ENCODE data around the gene METTL3. TPM values are rescaled to one million over a fixed set of nuclear protein-coding genes. Genes with fewer than 3 reads are reported as not detected.

Gene METTL3
- total and polyA plus RNA-seq, 2 of the 13 experiments (the other 11 are each of a cell fraction or from before 2014, with no cell fraction given): 123 to 130 TPM

GRCh38 chr14:21514341-21514740, 3.2 kb upstream of the METTL3 start (continued):
- TF ChIP-seq FUBP1 (CRISPR knock-in tag; IDR thresholded peaks at IDR 0.05; ENCODE audit: borderline replicate concordance): no peak
- TF ChIP-seq ZNF616 (CRISPR knock-in tag; IDR thresholded peaks at IDR 0.05; ENCODE audit: low read depth): no peak
- TF ChIP-seq PAXIP1 (CRISPR knock-in tag; conservative IDR thresholded peaks at IDR 0.05): peak; percentile 69
- TF ChIP-seq, protein P1, sequence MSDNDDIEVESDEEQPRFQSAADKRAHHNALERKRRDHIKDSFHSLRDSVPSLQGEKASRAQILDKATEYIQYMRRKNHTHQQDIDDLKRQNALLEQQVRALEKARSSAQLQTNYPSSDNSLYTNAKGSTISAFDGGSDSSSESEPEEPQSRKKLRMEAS (IDR thresholded peaks at IDR 0.05): no peak
- TF ChIP-seq ZNF350 (CRISPR knock-in tag; IDR thresholded peaks at IDR 0.05; ENCODE audit: borderline replicate concordance, low read depth): no peak
- no peak for TF ChIP-seq ZSCAN9 (CRISPR knock-in tag; IDR thresholded peaks at IDR 0.05; ENCODE audit: borderline replicate concordance)
- no peak for TF ChIP-seq ZNF552 (CRISPR knock-in tag; IDR thresholded peaks at IDR 0.05; ENCODE audit: borderline replicate concordance)
- no peak for TF ChIP-seq SOX6 (IDR thresholded peaks at IDR 0.05)
- peak; percentile 45; the same call in 1 of the 2 replicates for TF ChIP-seq SOX6 (CRISPR knock-in tag; IDR thresholded peaks at IDR 0.05)
- no peak for TF ChIP-seq FOXO4 (CRISPR knock-in tag; conservative IDR thresholded peaks at IDR 0.05)
- no peak for TF ChIP-seq ARNTL (CRISPR knock-in tag; IDR thresholded peaks at IDR 0.05)
- TF ChIP-seq ZBTB7A (CRISPR knock-in tag; IDR thresholded peaks at IDR 0.05): peak; percentile 55; the same call in 1 of the 2 replicates
- TF ChIP-seq EHMT2 (IDR thresholded peaks at IDR 0.05; ENCODE audit: borderline replicate concordance, low read depth, low read length): peak; percentile 51; the same call in 1 of the 2 replicates
- TF ChIP-seq ISX (CRISPR knock-in tag; conservative IDR thresholded peaks at IDR 0.05): no peak
- no peak for TF ChIP-seq POGZ (CRISPR knock-in tag; IDR thresholded peaks at IDR 0.05)
